Stimulated activated naive CD4-positive, alpha-beta T cell treated with Interleukin-2 at 50 U/mL for 16 hours (primary cell): ENCODE data around the gene CYP3A5.
A peak's percentile ranks its signal among the peaks of the same experiment; 100 is the strongest.
"Not testable (repeated sequence)": the region's sequence is repeated elsewhere in the genome, so short reads cannot be mapped to it uniquely, and the experiment has no call there.

Source experiments
- DNase-seq: peaks from one replicate; lab custom pipeline; 2025; lab: John Stamatoyannopoulos, UW

CYP3A5 gene

DNA sequence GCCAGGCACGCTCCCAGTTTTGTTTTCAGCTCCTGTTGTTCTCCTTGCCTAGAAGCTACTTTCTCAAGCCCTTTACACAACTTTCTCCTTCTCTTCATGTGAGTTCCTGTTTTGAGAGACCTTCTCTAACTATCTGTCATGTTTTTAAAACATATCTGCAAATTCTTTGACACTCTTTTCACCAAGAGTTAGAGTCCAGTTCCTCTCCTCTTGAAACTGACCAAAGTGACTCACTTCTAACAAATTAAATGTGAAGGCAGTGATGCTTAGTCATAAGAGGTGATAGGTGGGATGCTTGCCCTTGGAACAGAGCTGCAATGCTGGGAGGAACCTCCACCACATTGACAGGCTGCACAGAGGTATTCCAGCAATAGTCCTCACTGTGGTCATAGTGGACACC lies 37.8 kb downstream of the CYP3A5 start:
- no peak for DNase-seq

GRCh38 chr7:99639267-99639666 lies 40.5 kb downstream of the CYP3A5 start:
- no peak for DNase-seq

GRCh38 chr7:99638731-99639130 lies 41.1 kb downstream of the CYP3A5 start:
- DNase-seq: no peak

DNA sequence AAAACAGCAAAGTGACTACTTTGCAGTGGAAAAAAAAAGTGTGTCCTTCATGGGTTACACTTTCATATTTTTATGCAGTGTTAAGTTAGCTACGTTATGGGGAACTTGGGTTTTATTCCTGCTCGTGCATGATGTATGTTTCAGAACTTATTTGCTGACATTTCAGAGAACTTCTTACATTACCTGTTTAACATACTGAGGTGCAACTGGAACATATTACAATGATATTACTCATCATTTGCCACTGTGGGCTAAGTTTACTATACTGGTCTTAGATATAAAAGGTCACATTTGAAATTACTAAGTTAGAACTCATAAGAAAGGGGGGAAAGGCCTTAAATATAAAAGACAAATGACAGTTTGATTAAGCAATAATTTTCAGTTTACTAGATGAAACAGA lies 42.4 kb downstream of the CYP3A5 start:
- DNase-seq: not testable (repeated sequence)

GRCh38 chr7:99631295-99632109 lies 48.3 kb downstream of the CYP3A5 start:
- DNase-seq: no peak

DNA sequence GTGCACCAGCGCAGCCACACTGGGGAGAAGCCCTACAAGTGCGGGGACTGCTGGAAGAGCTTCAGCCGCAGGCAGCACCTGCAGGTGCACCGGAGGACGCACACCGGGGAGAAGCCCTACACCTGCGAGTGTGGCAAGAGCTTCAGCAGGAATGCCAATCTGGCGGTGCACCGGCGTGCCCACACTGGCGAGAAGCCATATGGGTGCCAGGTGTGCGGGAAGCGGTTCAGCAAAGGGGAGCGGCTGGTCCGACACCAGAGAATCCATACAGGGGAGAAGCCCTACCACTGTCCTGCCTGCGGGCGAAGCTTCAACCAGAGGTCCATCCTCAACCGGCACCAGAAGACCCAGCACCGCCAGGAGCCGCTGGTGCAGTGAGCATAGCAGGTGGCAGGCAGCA lies 50.2 kb downstream of the CYP3A5 start:
- DNase-seq: no peak

DNA sequence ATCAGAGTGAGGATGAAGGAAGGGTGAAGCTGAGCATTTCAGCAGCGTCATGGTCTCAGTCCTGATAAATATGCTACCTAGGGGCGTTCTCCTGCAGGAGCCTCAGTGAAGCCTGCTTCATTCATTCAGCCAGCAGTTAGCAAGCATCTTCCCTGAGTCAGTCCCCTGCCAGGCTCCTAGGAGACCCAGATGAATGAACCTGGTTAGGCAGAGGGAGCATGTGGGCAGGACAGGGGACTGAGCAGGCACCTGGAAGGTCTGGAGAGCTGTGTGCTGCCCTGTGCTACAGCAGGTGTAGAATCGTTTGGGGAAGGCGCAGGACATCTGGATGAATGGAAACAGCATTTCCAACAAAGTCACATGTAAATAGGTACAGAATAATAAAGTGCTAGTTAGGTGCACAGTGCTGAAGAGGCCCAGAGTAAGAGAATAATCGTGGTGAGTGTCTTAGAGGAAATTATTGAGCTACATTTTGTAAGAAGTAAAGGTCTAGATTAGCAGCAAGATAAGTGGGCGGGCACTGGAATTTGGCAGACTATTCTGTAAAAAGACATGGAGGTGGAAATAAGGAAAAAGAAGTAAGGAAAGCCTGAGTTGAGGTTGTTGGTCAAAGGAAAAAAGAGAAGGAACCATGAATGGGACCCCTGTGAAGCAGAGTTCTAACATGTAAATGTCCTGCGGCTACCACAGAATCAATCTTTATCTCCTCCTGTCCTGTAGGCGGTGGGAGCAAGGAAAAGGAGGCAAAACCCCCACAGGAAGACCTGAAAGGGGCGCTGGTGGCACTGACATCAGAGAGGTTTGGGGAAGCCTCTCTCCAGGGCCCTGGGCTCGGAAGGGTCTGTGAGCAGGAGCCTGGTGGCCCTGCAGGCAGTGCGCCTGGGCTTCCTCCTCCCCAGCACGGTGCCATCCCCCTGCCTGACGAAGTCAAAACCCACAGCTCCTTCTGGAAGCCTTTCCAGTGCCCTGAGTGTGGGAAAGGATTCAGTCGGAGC lies 51.0 kb downstream of the CYP3A5 start:
- no peak for DNase-seq

DNA sequence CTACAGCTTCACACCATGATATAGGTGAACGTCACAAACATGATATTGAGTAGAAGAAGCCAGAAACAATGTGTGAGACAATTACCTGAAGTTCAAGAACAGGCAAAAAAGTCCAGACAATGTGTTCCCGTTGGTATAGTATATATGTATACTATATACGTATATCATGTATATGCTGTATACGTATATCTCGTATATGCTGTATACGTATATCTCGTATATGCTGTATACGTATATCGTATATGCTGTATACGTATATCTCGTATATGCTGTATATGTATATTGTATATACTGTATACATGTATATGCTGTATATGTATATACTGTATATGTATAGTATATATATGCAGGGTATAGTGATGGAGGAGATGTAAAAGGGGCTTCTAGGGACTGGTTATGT lies 52.3 kb downstream of the CYP3A5 start:
- no peak for DNase-seq

- DNase-seq: no peak
Observed at GRCh38 chr7:99626661-99627060, 53.1 kb downstream of the CYP3A5 start.

DNA sequence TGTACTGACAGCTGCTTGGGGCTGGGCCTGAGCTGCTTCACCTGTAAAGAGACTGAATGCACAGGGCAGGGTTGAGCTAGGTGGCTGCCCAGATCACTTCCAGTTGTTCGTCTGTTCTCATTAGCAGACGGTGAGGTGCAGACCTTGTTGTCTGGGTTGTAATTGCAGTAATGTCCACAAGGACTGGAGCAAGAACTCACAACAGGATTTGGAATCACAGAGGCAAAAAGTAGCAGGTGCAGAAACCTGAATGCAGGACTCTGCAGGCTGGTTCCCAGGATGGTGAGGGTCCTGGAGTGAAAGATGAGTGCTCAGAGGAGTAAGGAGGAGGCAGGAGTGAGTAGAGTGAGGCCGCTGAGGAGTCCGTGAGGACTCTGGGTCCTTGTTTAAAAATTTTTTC lies 53.8 kb downstream of the CYP3A5 start:
- no peak for DNase-seq

DNA sequence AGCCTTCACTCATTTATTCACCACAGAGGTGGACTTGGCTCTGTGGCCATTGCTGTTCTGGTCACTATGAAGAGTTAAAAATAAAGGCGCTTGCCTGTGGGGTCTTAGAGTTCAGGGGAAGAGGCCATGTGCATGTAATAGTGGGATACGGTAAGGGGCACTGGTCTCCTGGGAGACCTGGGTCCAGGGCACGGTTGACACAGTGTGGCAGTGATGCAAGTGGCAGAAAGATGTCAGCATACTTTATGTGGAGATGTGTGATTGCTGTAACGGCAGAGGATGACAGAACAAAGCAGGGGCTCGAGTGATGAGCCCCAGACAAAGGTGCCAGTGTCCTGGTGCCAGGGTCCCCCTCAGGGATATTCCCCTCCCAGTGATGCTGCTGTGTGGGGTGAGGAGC lies 54.5 kb downstream of the CYP3A5 start:
- DNase-seq: no peak

DNA sequence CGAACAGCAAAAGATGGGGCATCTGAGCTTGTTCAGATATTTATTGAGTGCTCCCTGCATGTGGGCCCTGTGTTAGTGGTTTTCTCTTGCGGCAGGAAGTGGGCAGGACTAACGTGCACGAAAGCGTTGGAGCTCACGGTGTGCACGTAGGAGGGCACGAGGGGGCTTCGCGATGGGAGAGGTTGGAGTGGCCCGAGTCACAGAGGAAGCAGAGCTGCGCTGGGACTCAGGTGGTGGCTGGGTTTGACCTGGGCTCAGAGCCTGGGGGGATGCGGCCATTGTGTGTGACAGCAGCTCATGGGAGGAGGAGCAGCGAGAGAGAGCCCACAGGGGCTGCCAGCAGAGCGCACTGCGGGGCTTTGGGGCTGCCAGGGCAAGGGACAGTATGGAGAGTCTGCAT lies 55.3 kb downstream of the CYP3A5 start:
- DNase-seq: peak; percentile 46

DNA sequence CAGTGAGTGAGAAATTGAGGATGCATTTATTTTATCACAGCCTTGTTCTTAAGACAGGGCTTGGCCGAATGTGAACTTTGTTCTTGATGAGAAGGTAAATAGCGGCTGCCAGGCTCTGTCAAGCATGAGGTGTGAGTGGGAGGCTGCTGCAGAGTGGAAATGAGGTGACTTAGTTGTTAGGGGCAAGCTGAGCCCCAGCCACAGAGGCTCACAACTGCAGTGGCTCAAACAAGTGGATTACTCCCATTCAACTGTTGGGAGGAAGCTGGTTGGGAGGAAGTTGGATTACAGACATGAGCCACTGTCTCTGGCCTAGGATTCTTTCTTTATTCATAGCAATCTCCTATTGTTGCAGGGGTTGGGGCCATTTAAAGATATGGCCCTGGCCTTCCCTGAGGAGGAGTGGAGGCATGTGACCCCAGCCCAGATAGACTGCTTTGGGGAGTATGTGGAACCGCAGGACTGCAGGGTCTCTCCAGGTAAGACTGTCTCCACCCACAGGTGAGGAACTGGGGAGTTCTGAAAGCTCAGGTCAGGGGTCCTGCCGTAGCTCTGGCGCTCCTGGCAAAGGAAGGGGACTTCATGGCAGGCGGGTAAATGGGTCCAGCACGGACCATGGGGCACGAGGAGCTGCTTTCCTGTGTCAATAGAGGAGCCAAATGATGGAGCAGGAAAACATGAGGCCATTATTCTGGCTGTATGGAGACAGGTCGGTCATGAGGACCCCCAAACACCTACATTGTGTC lies 55.9 kb downstream of the CYP3A5 start:
- DNase-seq: peak; percentile 5

DNA sequence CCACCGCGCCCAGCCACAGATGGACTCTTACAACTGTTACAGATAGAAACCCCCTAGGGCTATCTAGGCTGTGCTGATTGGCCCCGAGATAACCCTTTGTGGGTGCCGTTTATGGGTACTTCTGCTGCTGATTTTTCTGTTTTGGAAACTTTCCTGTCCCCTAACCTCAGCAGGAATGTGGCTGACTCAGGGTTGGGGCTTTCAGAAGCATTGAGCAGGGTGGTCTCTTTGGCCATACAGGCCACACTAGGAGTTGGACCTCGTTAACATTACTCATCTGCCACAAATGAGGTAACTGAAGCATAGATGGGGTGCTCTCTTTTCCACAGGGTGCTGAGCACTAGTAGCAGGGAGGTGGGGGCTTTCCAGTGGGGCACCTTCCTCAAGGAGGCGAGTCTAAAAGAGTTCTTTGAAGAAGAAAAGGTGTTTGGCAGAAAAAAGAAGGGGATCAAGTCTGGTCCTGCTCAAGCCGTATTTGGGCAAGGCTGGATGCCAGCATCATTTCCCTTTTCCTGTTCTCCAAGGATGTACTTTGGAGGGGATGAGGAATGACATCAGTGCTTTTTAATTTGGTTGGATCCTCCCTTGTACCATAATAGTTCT lies 56.6 kb downstream of the CYP3A5 start:
- peak; percentile 7 for DNase-seq

GRCh38 chr7:99622596-99622995 lies 57.2 kb downstream of the CYP3A5 start:
- DNase-seq: no peak

- DNase-seq: no peak
Observed at GRCh38 chr7:99621271-99621670, 58.5 kb downstream of the CYP3A5 start.

DNA sequence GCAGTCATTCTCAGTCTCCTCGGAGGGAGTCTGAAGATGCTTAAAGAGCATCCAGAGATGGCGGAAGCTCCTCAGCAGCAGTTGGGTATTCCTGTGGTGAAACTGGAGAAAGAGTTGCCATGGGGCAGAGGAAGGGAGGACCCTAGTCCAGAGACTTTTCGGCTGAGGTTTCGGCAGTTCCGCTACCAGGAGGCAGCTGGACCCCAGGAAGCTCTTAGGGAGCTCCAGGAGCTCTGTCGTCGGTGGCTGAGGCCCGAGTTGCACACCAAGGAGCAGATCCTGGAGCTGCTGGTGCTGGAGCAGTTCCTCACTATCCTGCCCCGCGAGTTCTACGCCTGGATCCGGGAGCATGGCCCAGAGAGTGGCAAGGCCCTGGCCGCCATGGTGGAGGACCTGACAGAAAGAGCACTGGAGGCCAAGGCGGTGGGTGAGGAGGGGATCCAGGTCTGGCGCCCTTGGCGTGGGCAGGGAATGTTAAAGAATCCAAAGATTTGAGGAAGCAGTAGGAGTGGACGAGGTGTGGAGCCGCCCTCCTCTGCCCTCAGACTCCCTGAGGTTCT lies 60.1 kb downstream of the CYP3A5 start:
- DNase-seq: no peak

DNA sequence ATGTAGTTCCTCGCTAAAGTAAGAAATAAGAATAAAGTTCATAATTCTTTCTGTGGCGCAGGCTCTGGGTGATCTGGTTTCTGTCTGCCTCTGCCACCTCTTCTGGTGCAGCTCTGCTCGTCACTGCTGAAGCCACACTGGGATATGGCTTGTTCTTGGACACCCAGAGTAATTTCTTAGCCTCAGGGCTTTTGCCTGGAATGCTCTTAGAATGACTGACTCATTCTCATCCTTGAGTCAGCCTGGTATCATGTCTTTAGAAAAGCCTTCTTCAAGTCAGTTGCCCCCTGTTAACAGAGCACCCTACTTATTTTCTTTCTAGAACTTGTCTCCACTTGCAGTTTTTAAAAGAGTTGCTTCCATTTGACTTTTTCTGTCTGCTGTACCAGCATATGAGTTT lies 61.1 kb downstream of the CYP3A5 start:
- no peak for DNase-seq

- DNase-seq: no peak
Observed at GRCh38 chr7:99617192-99617781, 62.5 kb downstream of the CYP3A5 start.

GRCh38 chr7:99616359-99617191 lies 63.2 kb downstream of the CYP3A5 start, which contains the start of gene ZSCAN25:
TSS of gene ZSCAN25 (plus strand) at chr7:99616946. CDS start at chr7:99619607, 2,661 bp downstream.
- DNase-seq: peak; percentile 84
